NCI-H82 (cell line): ENCODE data around the gene NOL3.
A peak's percentile ranks its signal among the peaks of the same experiment; 100 is the strongest.

Source experiments
- DNase-seq: peaks from one replicate; lab custom pipeline; 2025; lab: John Stamatoyannopoulos, UW

NOL3 gene

DNA sequence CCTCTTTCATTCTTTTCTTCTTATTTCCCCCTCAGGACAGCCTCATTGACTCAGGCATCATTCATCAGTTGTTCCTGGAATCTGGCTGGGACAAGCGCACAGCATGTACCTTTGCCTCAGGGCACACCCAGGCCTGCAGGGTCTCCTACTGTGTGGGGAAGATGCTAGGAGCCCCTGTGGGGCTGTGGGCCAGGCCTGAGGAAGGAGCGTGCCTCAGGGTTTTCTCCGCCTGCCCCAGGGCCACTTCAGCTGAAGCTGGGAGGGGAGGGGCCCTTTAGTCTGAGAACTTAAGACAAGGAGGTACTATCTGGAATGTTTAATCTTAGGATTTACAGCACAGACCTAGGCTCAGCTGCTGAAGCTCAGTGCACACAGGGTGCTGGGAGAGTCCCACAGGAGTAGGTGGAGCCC, 36.5 kb downstream of the NOL3 start:
- peak; percentile 28 for DNase-seq

GRCh38 chr16:67207249-67208091, 37.1 kb downstream of the NOL3 start:
- DNase-seq = no peak

DNA sequence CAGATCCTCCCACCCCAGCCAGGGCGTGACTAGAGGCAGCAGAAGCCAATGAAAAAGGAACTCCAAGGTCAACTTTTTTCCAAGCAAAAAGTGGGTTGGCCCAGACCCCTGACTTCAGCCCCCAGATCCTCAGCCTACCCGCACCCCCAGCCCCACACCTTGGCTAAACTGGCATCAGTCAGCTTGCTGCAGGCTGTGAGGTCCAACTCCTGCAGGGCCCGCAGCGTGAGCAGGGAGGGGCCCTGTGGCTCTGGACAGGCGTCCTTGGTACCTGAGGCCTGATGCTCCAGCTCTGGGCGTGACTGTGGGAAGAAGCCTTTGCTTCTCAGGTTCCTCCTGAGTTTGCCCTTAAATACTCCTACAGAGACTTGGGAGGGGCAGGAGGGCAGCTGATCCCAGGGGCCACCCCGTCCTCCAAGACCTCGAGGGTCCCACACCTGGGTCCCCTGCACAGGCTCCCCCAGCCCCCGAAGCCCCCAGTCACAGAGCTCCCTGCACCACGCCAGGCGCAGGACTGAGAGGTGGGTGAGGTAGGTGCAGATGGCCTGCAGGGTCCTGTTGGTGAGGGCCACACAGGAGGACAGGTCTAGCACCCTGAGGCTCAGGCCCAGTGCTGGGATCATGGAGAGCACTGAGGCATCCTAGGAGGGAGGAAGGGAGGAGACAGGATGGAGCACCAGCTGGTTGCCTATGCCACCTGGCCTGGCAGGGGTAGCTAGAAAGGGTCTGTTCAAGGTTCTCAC, 38.0 kb downstream of the NOL3 start:
- DNase-seq = no peak

GRCh38 chr16:67209565-67209964, 39.2 kb downstream of the NOL3 start:
- no peak for DNase-seq

GRCh38 chr16:67210069-67210937, 40.0 kb downstream of the NOL3 start:
- no peak for DNase-seq

- no peak for DNase-seq
Observed at GRCh38 chr16:67211674-67212073, 41.3 kb downstream of the NOL3 start.

- DNase-seq = no peak
Observed at GRCh38 chr16:67212766-67213165, 42.4 kb downstream of the NOL3 start.

GRCh38 chr16:67213197-67214019, 43.1 kb downstream of the NOL3 start:
- DNase-seq = no peak

- DNase-seq = no peak
Observed at GRCh38 chr16:67215706-67216105, 45.4 kb downstream of the NOL3 start.

GRCh38 chr16:67216612-67217490, 46.5 kb downstream of the NOL3 start:
- no peak for DNase-seq

DNA sequence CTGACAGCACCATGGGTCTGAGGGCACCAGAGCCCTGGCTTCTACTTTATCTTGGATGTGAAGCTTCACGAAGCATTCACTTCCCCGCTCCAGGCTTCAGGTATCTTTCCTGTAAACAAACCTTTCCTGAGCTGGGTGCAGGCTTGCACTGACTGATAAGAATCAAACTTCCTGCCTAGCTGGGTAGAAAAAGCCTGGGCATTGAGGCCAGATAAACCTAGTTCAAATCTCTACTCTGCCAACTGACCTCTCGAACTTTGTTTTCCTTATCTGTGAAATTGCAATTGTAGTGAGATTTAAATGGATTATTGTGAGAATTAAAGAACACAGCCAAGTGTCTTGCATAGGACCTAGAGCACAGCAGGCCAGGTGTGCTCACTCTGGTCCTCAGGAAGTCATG, 53.7 kb downstream of the NOL3 start:
- DNase-seq = no peak
